DND-41 (cell line): ENCODE measurements around the gene KAT2A.

Source experiments
- ATAC-seq: fragments of 200-7000 bp; cut with Tn5 transposase; 3 replicates; pipeline ENCODE4 v1.9.1; 2021; ENCODE audit warnings: low read depth; ENCODE audit not compliant: insufficient read depth
- DNase-seq: peaks from one replicate; pipeline ENCODE4 v3.0.0-alpha.2; 2020
- H2AFZ ChIP-seq: 2 replicates; pipeline ENCODE4 v1.6.0; 2012; ENCODE audit warnings: low read depth, low read length
- H3K27ac ChIP-seq: 2 replicates; pipeline ENCODE4 v1.5.1; 2012; ENCODE audit warnings: low read length, inconsistent platforms
- H3K27me3 ChIP-seq: fragments of 200-600 bp; sonication (generic); 2 replicates; pipeline ENCODE4 v1.6.0; 2012; ENCODE audit warnings: low read length, mild to moderate bottlenecking, inconsistent platforms; ENCODE audit not compliant: insufficient read depth, poor library complexity
- H3K36me3 ChIP-seq: 2 replicates; pipeline ENCODE4 v1.5.1; 2012; ENCODE audit warnings: low read length, inconsistent platforms; ENCODE audit not compliant: insufficient read depth
- H3K4me1 ChIP-seq: 2 replicates; pipeline ENCODE4 v1.5.1; 2012; ENCODE audit warnings: mild to moderate bottlenecking, low read length; ENCODE audit not compliant: insufficient read depth
- H3K4me2 ChIP-seq: 2 replicates; pipeline ENCODE4 v1.6.0; 2012; ENCODE audit warnings: mild to moderate bottlenecking, moderate library complexity, low read length, inconsistent platforms; ENCODE audit not compliant: insufficient read depth
- H3K4me3 ChIP-seq, 2 experiments: fragments of 200-600 bp in 1 of 2; shearing (Covaris generic) in 1 of 2; 2 replicates each; pipeline ENCODE4 v1.5.1; 2012 to 2016; ENCODE audit warnings: inconsistent platforms in 2 of 2, low read length in 2 of 2, mild to moderate bottlenecking in 2 of 2, low read depth in 1 of 2, moderate library complexity in 1 of 2
- H3K79me2 ChIP-seq: 2 replicates; pipeline ENCODE4 v1.6.0; 2012; ENCODE audit warnings: low read length, inconsistent platforms; ENCODE audit not compliant: insufficient read depth
- H3K9ac ChIP-seq: 2 replicates; pipeline ENCODE4 v1.6.0; 2012; ENCODE audit warnings: low read depth, mild to moderate bottlenecking, inconsistent platforms, low read length, moderate library complexity
- H3K9me3 ChIP-seq: 2 replicates; pipeline ENCODE4 v1.5.1; 2012; ENCODE audit warnings: low read length, moderate library complexity, mild to moderate bottlenecking, inconsistent platforms; ENCODE audit not compliant: insufficient read depth, severe bottlenecking
- H4K20me1 ChIP-seq: 2 replicates; pipeline ENCODE4 v1.6.0; 2012; ENCODE audit warnings: low read length; ENCODE audit not compliant: insufficient read depth
- CTCF ChIP-seq: IDR thresholded peaks from 2 replicates; pipeline ENCODE4 v1.5.1; 2012; ENCODE audit warnings: borderline replicate concordance, low read length, moderate library complexity, mild to moderate bottlenecking; ENCODE audit not compliant: poor library complexity, severe bottlenecking; ENCODE audit errors: extremely low read depth
- EZH2 ChIP-seq: IDR thresholded peaks from 3 replicates; pipeline ENCODE4 v1.6.1; 2012; ENCODE audit warnings: borderline replicate concordance, low read depth, mild to moderate bottlenecking, moderate library complexity, low read length, inconsistent platforms; ENCODE audit not compliant: severe bottlenecking

Gene KAT2A

GRCh38 chr17:42120770-42121769 is at the start of gene KAT2A:
Gene KAT2A (minus strand): TSS chr17:42121367. CDS start chr17:42121304, 63 bp downstream.
- Histone ChIP-seq H2AFZ (peak within 1 kb of the TSS; percentile 88), H3K79me2 (peaks cover 14% of the 10 kb centered on the region), H3K27ac (peak within 1 kb of the TSS; percentile 58), H3K4me2 (peak within 1 kb of the TSS; percentile 97), H3K9me3 (no peaks in the 10 kb centered on the region), H3K27me3 (no peaks in the 10 kb centered on the region), H4K20me1 (no peaks in the 10 kb centered on the region), H3K36me3 (peaks cover 59% of the 10 kb centered on the region), H3K4me3 (peak within 1 kb of the TSS; percentile 59 to 74; a peak in 3 of 4 replicates), H3K4me1 (peaks cover 37% of the 10 kb centered on the region), H3K9ac (peak within 1 kb of the TSS; percentile 68)
- DNase-seq (peak; percentile 83), ATAC-seq (peak; percentile 93)
- TF ChIP-seq EZH2 (no peak), CTCF (no peak)

- no peak for ATAC-seq
- H3K36me3 ChIP-seq, result no peaks in the 10 kb centered on the region
- no peaks in the 10 kb centered on the region for H3K9me3 ChIP-seq
- H3K4me3 ChIP-seq, result no peak overlapping the region
- no peaks in the 10 kb centered on the region for H3K4me1 ChIP-seq
- no peaks in the 10 kb centered on the region for H4K20me1 ChIP-seq
- H3K4me2 ChIP-seq, result no peak overlapping the region
- H3K27ac ChIP-seq, result no peak overlapping the region
- TF ChIP-seq CTCF (no peak), EZH2 (no peak)
- DNase-seq, result no peak
- no peaks in the 10 kb centered on the region for H3K27me3 ChIP-seq
- H3K9ac ChIP-seq, result no peak overlapping the region
- H3K79me2 ChIP-seq, result no peaks in the 10 kb centered on the region
- no peak overlapping the region for H2AFZ ChIP-seq
Measured at GRCh38 chr17:42169351-42169750, 48.2 kb upstream of the KAT2A start.

- no peak overlapping the region for H3K9ac ChIP-seq
- no peaks in the 10 kb centered on the region for H3K9me3 ChIP-seq
Measured at GRCh38 chr17:42167807-42168206, 46.6 kb upstream of the KAT2A start.

More at GRCh38 chr17:42167807-42168206, 46.6 kb upstream of the KAT2A start:
- Histone ChIP-seq H3K4me2 (no peak overlapping the region), H4K20me1 (no peaks in the 10 kb centered on the region), H3K4me1 (no peaks in the 10 kb centered on the region), H3K27ac (no peak overlapping the region), H3K27me3 (no peaks in the 10 kb centered on the region), H2AFZ (no peak overlapping the region), H3K4me3 (no peak overlapping the region), H3K36me3 (no peaks in the 10 kb centered on the region), H3K79me2 (no peaks in the 10 kb centered on the region)
- TF ChIP-seq CTCF (no peak), EZH2 (no peak)
- ATAC-seq, result no peak
- no peak for DNase-seq
